K562 (cell line): ENCODE measurements around the gene NME8. TPM values are rescaled to one million over a fixed set of nuclear protein-coding genes. Genes with fewer than 3 reads are reported as not detected.

Experiments used
- CBFA2T2 ChIP-seq: fragments of 450-650 bp; conservative IDR thresholded peaks from 2 replicates; pipeline ENCODE4 v1.6.1; 2017; ENCODE audit warnings: mild to moderate bottlenecking
- CEBPZ ChIP-seq: fragments of 150-350 bp; IDR thresholded peaks from 2 replicates; pipeline ENCODE4 v1.6.1; 2014; ENCODE audit warnings: low read depth, mild to moderate bottlenecking, low read length, borderline replicate concordance
- CREM ChIP-seq: IDR thresholded peaks from 2 replicates; pipeline ENCODE4 v1.6.1; 2014; ENCODE audit warnings: antibody characterized with exemption, low read depth
- CTCF ChIP-seq, 3 experiments: IDR thresholded peaks in 2 of 3; conservative IDR thresholded peaks in 1 of 3; 2 replicates each; pipeline ENCODE4 v1.5.1; 2011 to 2012; ENCODE audit warnings: low read length in 3 of 3, mild to moderate bottlenecking in 3 of 3, control low read depth in 2 of 3, improper control_type of control experiment in 1 of 3, inconsistent platforms in 1 of 3, low read depth in 1 of 3, mixed read lengths in 1 of 3, moderate library complexity in 1 of 3; ENCODE audit not compliant: insufficient read depth in 2 of 3
- CTCFL ChIP-seq: IDR thresholded peaks from 2 replicates; pipeline ENCODE4 v1.6.1; 2011; ENCODE audit warnings: borderline replicate concordance, low read depth, mild to moderate bottlenecking, moderate library complexity, low read length; ENCODE audit not compliant: insufficient read depth, poor library complexity, severe bottlenecking
- DPF2 ChIP-seq: fragments of 450-650 bp; IDR thresholded peaks from 2 replicates; pipeline ENCODE4 v1.6.1; 2016
- MTA2 ChIP-seq: fragments of 450-650 bp; IDR thresholded peaks from 2 replicates; pipeline ENCODE4 v1.6.1; 2016; ENCODE audit warnings: low read depth
- MYBL2 ChIP-seq, 2 experiments: fragments of 450-650 bp in 1 of 2; sonication (generic) in 1 of 2; formaldehyde crosslinking in 1 of 2; IDR thresholded peaks; 2 replicates each; pipeline versions ENCODE4 v1.6.1 to v1.8.1; 2017 to 2022; ENCODE audit warnings: borderline replicate concordance in 1 of 2, inconsistent platforms in 1 of 2, low read depth in 1 of 2, mild to moderate bottlenecking in 1 of 2, missing genetic modification reagents in 1 of 2, moderate library complexity in 1 of 2
- MYNN ChIP-seq, 2 experiments: sonication (generic); formaldehyde crosslinking in 1 of 2; IDR thresholded peaks; 2 replicates each; pipeline versions ENCODE4 v1.5.0 to v1.6.1; 2016 to 2020; ENCODE audit warnings: antibody characterized with exemption in 1 of 2, missing genetic modification reagents in 1 of 2
- NCOR1 ChIP-seq: fragments of 450-650 bp; IDR thresholded peaks from 2 replicates; pipeline ENCODE4 v1.6.1; 2016; ENCODE audit warnings: mild to moderate bottlenecking, moderate library complexity
- RB1 ChIP-seq: fragments of 450-650 bp; IDR thresholded peaks from 2 replicates; pipeline ENCODE4 v1.6.1; 2017; ENCODE audit warnings: low read depth, mild to moderate bottlenecking
- RFX7 ChIP-seq: fragments of 250-450 bp; sonication (Bioruptor Pico); IDR thresholded peaks from 2 replicates; pipeline ENCODE4 v1.5.1; 2021; ENCODE audit warnings: mild to moderate bottlenecking
- SMARCE1 ChIP-seq: fragments of 450-650 bp; IDR thresholded peaks from 2 replicates; pipeline ENCODE4 v1.7.1; 2016; ENCODE audit warnings: mild to moderate bottlenecking
- TCF7L2 ChIP-seq: fragments of 150-350 bp; IDR thresholded peaks from 2 replicates; pipeline ENCODE4 v1.6.1; 2016; ENCODE audit warnings: low read depth, mild to moderate bottlenecking, low read length, moderate library complexity
- TEAD4 ChIP-seq, 2 experiments: sonication (generic) in 1 of 2; formaldehyde crosslinking in 1 of 2; IDR thresholded peaks; 2 replicates each; pipeline versions ENCODE4 v1.6.1 to v1.8.0; 2012 to 2022; ENCODE audit warnings: borderline replicate concordance in 1 of 2, inconsistent platforms in 1 of 2, low read length in 1 of 2, mild to moderate bottlenecking in 1 of 2, missing genetic modification reagents in 1 of 2
- THRAP3 ChIP-seq: fragments of 450-650 bp; IDR thresholded peaks from 2 replicates; pipeline ENCODE4 v1.6.1; 2016; ENCODE audit warnings: mild to moderate bottlenecking, inconsistent platforms, borderline replicate concordance
- ZNF445 ChIP-seq: fragments of 250-450 bp; sonication (Bioruptor Pico); IDR thresholded peaks from 2 replicates; pipeline ENCODE4 v1.4.0; 2020; ENCODE audit warnings: low read depth, mild to moderate bottlenecking, moderate library complexity
- polyA plus RNA-seq, 8 experiments: library from polyadenylated mRNA; depleted of rRNA in 4 of 8; stranded (reverse) in 5 of 8; unstranded in 3 of 8; fragments of >200 nt; fragmentation: Nextera tagmentation in 2 of 8; fragmentation: Illumina TruSeq in 1 of 8; extraction: Ambion mirVana in 2 of 8; extraction: Trizol in 1 of 8; gene quantifications; 2 replicates each; pipeline versions ENCODE4 v1.2.1 to v1.2.3, GENCODE V29; 2011 to 2014; ENCODE audit warnings: inconsistent platforms in 1 of 8, missing spikeins in 1 of 8
- total RNA-seq, 7 experiments: library from RNA; depleted of rRNA in 6 of 7; stranded (reverse); fragments of >200 nt in 6 of 7; fragmentation: Illumina TruSeq in 2 of 7; extraction: Trizol in 2 of 7; gene quantifications; 2 replicates each; pipeline versions ENCODE4 v1.2.1 to v1.2.3, GENCODE V29; 2011 to 2021; ENCODE audit warnings: low replicate concordance in 1 of 7

Gene NME8
- total and polyA plus RNA-seq, 9 of the 15 experiments (the other 6 are each of a cell fraction or from before 2014, with no cell fraction given) = not detected

GRCh38 chr7:37920849-37921805 is 72.7 kb downstream of the NME8 start (continued):
- peak; percentile 25; the same call in 1 of the 2 replicates for TF ChIP-seq CREM
- TF ChIP-seq CBFA2T2 = peak; percentile 46
- TF ChIP-seq TEAD4 (IDR thresholded peaks at IDR 0.05; ENCODE audit: low read length) = peak; percentile 78
- no peak for TF ChIP-seq TEAD4 (CRISPR knock-in tag; IDR thresholded peaks at IDR 0.05; ENCODE audit: borderline replicate concordance)
- no peak for TF ChIP-seq CTCFL
- TF ChIP-seq MTA2 = 0 out of 2 replicates have a peak, but pooled peaks have one; percentile 24
- no peak for TF ChIP-seq RFX7 (CRISPR knock-in tag)
- TF ChIP-seq CEBPZ = no peak
- no peak for TF ChIP-seq ZNF445
- no peak for TF ChIP-seq THRAP3
- TF ChIP-seq NCOR1 = peak; percentile 55
- no peak for TF ChIP-seq RB1
- TF ChIP-seq MYBL2 (IDR thresholded peaks at IDR 0.05; ENCODE audit: low read depth) = no peak
- no peak for TF ChIP-seq MYBL2 (CRISPR knock-in tag; IDR thresholded peaks at IDR 0.05; ENCODE audit: borderline replicate concordance)
- TF ChIP-seq MYNN (IDR thresholded peaks at IDR 0.05) = 0 out of 2 replicates have a peak, but pooled peaks have one; percentile 40
- no peak for TF ChIP-seq MYNN (CRISPR knock-in tag; IDR thresholded peaks at IDR 0.05)
- peak; percentile 69; the same call in 1 of the 2 replicates for TF ChIP-seq SMARCE1
- TF ChIP-seq DPF2 = peak; percentile 82
- TF ChIP-seq TCF7L2 = no peak
- TF ChIP-seq CTCF (IDR thresholded peaks at IDR 0.05 in 2 of 3, conservative IDR thresholded peaks at IDR 0.05 in 1 of 3; ENCODE audit: insufficient read depth in 2 of 3, low read depth in 1 of 3, low read length in 3 of 3) = peak in 2 of 3 experiments; percentile 5 to 14; a peak in 1 of 6 replicates
